Heart right ventricle (tissue), 16 donors: Measurements from ENCODE around the gene CAST. TPM values are rescaled to one million over a fixed set of nuclear protein-coding genes. Genes with fewer than 3 reads are reported as not detected.

Experiments
- ATAC-seq, 8 donors: fragments of 200-7000 bp; cut with Tn5 transposase; one replicate each; pipeline ENCODE4 v1.9.1; 2020; ENCODE audit warnings: mild to moderate bottlenecking in 8 of 8, moderate library complexity in 8 of 8, moderate number of reproducible peaks in 1 of 8
- DNase-seq, 2 donors: peaks; one replicate each; pipeline ENCODE4 v3.0.0-alpha.2; 2020
- H3K27ac ChIP-seq, 10 donors: fragments of 200-600 bp; sonication (generic) in 2 of 10; one replicate each; pipeline versions ENCODE4 v1.5.0 to v1.8.0; 2020 to 2022; ENCODE audit warnings: mild to moderate bottlenecking in 3 of 10
- H3K27me3 ChIP-seq, 7 donors: fragments of 200-600 bp; one replicate each; pipeline ENCODE4 v1.8.0; 2021 to 2022; ENCODE audit warnings: mild to moderate bottlenecking in 2 of 7
- H3K36me3 ChIP-seq, 9 donors: fragments of 200-600 bp; sonication (generic) in 1 of 9; one replicate each; pipeline versions ENCODE4 v1.5.0 to v1.8.0; 2020 to 2022; ENCODE audit warnings: mild to moderate bottlenecking in 2 of 9
- H3K4me1 ChIP-seq, 9 donors: fragments of 200-600 bp; sonication (generic) in 1 of 9; one replicate each; pipeline versions ENCODE4 v1.5.0 to v1.8.0; 2020 to 2022; ENCODE audit warnings: mild to moderate bottlenecking in 4 of 9
- H3K4me3 ChIP-seq, 10 donors: fragments of 200-600 bp; sonication (generic) in 2 of 10; one replicate each; pipeline versions ENCODE4 v1.5.0 to v1.8.0; 2020 to 2022; ENCODE audit warnings: mild to moderate bottlenecking in 7 of 10, moderate library complexity in 2 of 10
- H3K9me3 ChIP-seq, 11 donors: fragments of 200-600 bp in 10 of 11; sonication (generic) in 2 of 11; one replicate each; pipeline versions ENCODE4 v1.5.0 to v1.8.0; 2013 to 2022; ENCODE audit warnings: mild to moderate bottlenecking in 2 of 11, control low read depth in 1 of 11, moderate library complexity in 1 of 11
- WGBS, 2 donors: extraction: QIAGEN DNeasy Blood & Tissue Kit; methylation state at CpG; one replicate each; pipeline ENCODE4 v1.1.7; 2013; ENCODE audit warnings: inconsistent platforms in 1 of 2; 5-methylcytosine and 5-hydroxymethylcytosine counted together
- intact Hi-C, 10 donors: fragments of 100-400 bp; cut with DNase I; formaldehyde crosslinking; loops; one replicate each; pipeline versions ENCODE4 v1.11.1 to v1.14.2; 2022
- polyA plus RNA-seq, 2 donors: library from polyadenylated mRNA; stranded (reverse); fragments of 200-250 nt; gene quantifications; one replicate each; pipeline ENCODE4 v1.2.3, GENCODE V29; 2013
- total RNA-seq, 10 donors: library from RNA; stranded (reverse); fragmentation: NEBNext Ultra II Directional in 3 of 10; extraction: Animal tissue kit (Norgen Biotek cat#: 25700) in 3 of 10; gene quantifications; one replicate each; pipeline versions ENCODE4 v1.2.1 to v1.2.4, GENCODE V29; 2021 to 2023
- TF ChIP-seq, protein P1 (sequence below), 9 donors: fragments of 200-600 bp; sonication (generic) in 2 of 9; IDR thresholded peaks; one replicate each; pipeline versions ENCODE4 v1.5.0 to v1.8.0; 2021 to 2022; ENCODE audit warnings: antibody characterized with exemption in 9 of 9, mild to moderate bottlenecking in 5 of 9, moderate library complexity in 1 of 9
- donor health status: Arrhythmogenic right ventricular cardiomyopathy.
- donor health status: ischemic (EF 13 %, LVEDD 7.1; RV severe dilation, severe dysfunction).
- donor health status: healthy with polysubstance abuse.
- donor health status: DM: no; HTN: yes; CAD: no.
- donor health status: DM: no; HTN: no; CAD: no.
- donor health status: ischemic (EF 25% LVEDD 6.9; RV normal size, moderate dysfunction).
- donor health status: ischemic (EF 25% LVEDD 5.7; RV mildly dilated, moderate dysfunction).
- donor health status: healthy.
- donor health status: DM: yes; HTN: yes; CAD: no.
- donor health status: Ischemic cardiomyopathy.
- donor health status: ischemic (EF 35%, LVEDD 5.7; RV mildly dilated, moderate dysfunction).
- donor health status: nonischemic (EF 11% LVEDD 7.7; RV severe dilation, severe dysfunction).
- donor health status: DM: yes; HTN: yes; CAD: no.
- donor health status: PGD.
- donor health status: ischemic (EF 29% LVEDD 5.4; RV normal size, mild dysfunction).
- donor health status: nonischemic (EF 23%, LVEDD 6.1; RV moderate dilation, normal function).

The CAST gene
- total and polyA plus RNA-seq, 12 donors: 174 to 783 (median 488) TPM

DNA sequence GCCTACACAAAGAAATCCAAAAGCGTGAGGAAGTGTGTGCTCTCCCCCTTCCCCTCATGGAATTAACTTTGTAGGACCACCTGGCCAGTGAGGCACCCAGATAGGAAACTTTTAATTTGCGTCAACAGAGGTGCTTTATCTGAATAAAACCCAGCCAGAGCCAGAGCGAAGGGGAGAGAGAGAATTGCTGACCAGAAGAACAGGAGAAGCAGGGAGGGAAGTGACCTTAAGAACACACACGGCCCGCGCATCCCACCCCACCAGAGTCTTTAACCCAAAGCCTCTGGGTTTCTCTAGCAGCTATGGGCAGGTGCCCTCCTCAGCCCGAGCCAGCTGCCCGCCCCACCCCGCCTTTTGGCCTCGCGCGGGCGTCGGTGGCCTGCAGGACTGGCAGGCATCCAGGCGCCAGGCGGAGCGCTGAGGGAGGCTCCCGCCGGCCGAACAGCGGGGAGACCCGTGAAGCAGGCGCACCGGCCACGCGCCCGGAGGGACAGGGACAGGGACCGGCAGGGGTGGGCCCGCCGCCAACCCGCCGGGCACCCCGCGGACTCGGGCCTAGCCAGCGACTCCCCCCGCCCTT, 145.0 kb downstream of the CAST start:
- Histone ChIP-seq H3K9me3 (no peaks in the 10 kb centered on the region), H3K36me3 (peaks cover 0 to 25% (median 7%) of the 10 kb centered on the region in 9 donors), H3K27ac (peak overlapping the region; percentile 95 to 100 (median 100)), H3K4me1 (peaks cover 0 to 55% (median 20%) of the 10 kb centered on the region in 9 donors), H3K4me3 (peak overlapping the region; percentile 73 to 93 (median 86)), H3K27me3 (no peaks in the 10 kb centered on the region)
- TF ChIP-seq, protein P1, sequence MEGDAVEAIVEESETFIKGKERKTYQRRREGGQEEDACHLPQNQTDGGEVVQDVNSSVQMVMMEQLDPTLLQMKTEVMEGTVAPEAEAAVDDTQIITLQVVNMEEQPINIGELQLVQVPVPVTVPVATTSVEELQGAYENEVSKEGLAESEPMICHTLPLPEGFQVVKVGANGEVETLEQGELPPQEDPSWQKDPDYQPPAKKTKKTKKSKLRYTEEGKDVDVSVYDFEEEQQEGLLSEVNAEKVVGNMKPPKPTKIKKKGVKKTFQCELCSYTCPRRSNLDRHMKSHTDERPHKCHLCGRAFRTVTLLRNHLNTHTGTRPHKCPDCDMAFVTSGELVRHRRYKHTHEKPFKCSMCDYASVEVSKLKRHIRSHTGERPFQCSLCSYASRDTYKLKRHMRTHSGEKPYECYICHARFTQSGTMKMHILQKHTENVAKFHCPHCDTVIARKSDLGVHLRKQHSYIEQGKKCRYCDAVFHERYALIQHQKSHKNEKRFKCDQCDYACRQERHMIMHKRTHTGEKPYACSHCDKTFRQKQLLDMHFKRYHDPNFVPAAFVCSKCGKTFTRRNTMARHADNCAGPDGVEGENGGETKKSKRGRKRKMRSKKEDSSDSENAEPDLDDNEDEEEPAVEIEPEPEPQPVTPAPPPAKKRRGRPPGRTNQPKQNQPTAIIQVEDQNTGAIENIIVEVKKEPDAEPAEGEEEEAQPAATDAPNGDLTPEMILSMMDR (IDR thresholded peaks at IDR 0.05): peak in 1 of 9 donors; percentile 7
- ATAC-seq: peak; percentile 67 to 90 (median 73)
- WGBS, 2 donors: 0 to 1% methylated on average over 33 to 35 of the region's 37 CpGs
- peak; percentile 82 to 88 for DNase-seq
- intact Hi-C loops: loop anchor here in 6 of 10 donors (2.0 to 10.0 kb wide), 6 partner anchors 52 to 1968 kb away; partner anchors contain the start of genes ERAP2 (in 2 of the 6), LNPEP (in 2 of the 6) and RGMB (in 1 of the 6)

DNA sequence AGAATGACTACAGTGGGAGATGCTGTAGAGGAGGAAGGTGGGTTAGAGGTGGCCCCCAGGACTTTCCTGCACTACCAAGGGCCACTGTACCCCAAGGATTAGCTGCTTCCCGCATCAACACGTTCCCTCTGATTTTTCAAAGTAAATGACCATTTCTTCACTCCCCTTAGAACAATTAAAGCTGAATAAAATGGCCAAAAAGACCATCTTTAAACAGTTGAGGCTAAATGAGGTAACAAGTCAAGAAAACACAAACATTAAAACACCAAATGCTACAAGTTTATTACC, 146.3 kb downstream of the CAST start:
- Histone ChIP-seq H3K4me1 (peaks cover 0 to 43% (median 20%) of the 10 kb centered on the region in 9 donors), H3K36me3 (peaks cover 0 to 11% (median 0%) of the 10 kb centered on the region in 9 donors), H3K9me3 (no peaks in the 10 kb centered on the region), H3K27ac (peak overlapping the region in 9 of 10 donors; percentile 40 to 100 (median 72)), H3K4me3 (peak overlapping the region in 9 of 10 donors; percentile 6 to 92 (median 79)), H3K27me3 (no peaks in the 10 kb centered on the region)
- no peak for DNase-seq
- intact Hi-C loops: loop anchor here in 5 of 10 donors (5.0 to 10.0 kb wide), 5 partner anchors 54 to 1966 kb away; partner anchors contain the start of genes LNPEP (in 2 of the 5), ERAP2 (in 1 of the 5) and RGMB (in 1 of the 5)
- no peak for ATAC-seq
- TF ChIP-seq, protein P1 (IDR thresholded peaks at IDR 0.05): no peak
- 8 to 21% methylated on average over 2 of the region's 2 CpGs for WGBS, 2 donors

DNA sequence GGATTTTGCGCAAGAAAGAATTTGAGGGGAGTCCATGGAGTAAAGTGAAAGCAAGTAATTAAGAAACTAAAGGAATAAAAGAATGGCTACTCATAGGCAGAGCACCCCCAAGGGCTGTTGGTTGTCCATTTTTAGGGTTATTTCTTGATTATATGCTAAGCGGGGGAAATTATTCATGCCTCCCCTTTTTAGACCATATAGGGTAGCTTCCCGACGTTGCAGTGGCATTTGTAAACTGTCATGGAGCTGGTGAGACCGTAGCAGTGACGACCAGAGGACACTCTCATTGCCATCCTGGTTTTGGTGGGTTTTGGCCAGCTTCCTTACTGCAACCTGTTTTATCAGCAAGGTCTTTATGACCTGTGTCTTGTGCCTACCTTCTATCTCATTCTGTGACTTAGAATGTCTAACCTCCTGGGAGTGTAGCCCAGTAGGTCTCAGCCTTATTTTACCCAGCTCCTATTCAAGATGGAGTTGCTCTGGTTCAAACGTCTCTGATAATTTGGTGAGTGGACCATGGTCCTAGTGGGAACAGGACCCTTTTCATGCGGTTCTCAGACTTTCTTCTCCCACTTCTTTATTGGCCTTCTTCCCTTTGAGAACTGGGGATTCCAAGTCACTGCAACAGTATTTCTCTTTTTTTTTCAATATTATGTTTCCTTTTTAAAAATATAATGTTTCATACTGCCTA, 146.8 kb downstream of the CAST start:
- TF ChIP-seq, protein P1 (IDR thresholded peaks at IDR 0.05): no peak
- H3K4me3 ChIP-seq: peak overlapping the region in 5 of 10 donors; percentile 6 to 90 (median 79)
- 84 to 86% methylated on average over 8 of the region's 8 CpGs for WGBS, 2 donors
- no peaks in the 10 kb centered on the region for H3K27me3 ChIP-seq
- H3K9me3 ChIP-seq: no peaks in the 10 kb centered on the region
- peaks cover 0 to 39% (median 20%) of the 10 kb centered on the region in 9 donors for H3K4me1 ChIP-seq
- H3K27ac ChIP-seq: peak overlapping the region in 7 of 10 donors; percentile 44 to 100 (median 99)
- intact Hi-C loops: loop anchor here in 5 of 10 donors (5.0 to 10.0 kb wide), 5 partner anchors 54 to 1966 kb away; partner anchors contain the start of genes LNPEP (in 2 of the 5), ERAP2 (in 1 of the 5) and RGMB (in 1 of the 5)
- peaks cover 0 to 6% (median 0%) of the 10 kb centered on the region in 9 donors for H3K36me3 ChIP-seq
- ATAC-seq (no peak), DNase-seq (no peak)

DNA sequence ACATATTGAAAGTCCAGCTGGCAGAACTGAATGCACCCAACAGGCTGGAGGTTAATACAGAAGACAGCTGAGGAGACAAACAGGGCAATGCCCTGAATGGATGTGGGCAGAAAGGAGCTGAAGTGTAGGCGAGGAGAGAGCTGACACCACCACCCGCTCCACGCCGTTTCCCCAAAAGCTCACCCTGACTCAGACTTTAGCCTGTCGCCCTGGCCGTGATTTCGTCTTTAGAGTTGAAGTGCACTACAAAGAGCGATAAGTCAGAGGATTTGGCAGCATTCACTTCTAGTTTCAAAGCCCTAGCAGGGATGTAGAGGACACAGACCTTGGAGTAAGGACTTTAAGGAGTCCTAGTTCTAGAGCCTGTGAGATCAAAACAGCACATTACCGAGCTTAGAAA, 147.7 kb downstream of the CAST start:
- Histone ChIP-seq H3K36me3 (no peaks in the 10 kb centered on the region), H3K27me3 (no peaks in the 10 kb centered on the region), H3K4me1 (peaks cover 0 to 30% (median 20%) of the 10 kb centered on the region in 9 donors), H3K27ac (peak overlapping the region in 2 of 10 donors; percentile 26 to 28), H3K9me3 (no peaks in the 10 kb centered on the region), H3K4me3 (no peak overlapping the region)
- ATAC-seq: peak in 1 of 8 donors; percentile 4
- intact Hi-C loops: loop anchor here in 5 of 10 donors (5.0 to 10.0 kb wide), 5 partner anchors 55 to 1965 kb away; partner anchors contain the start of genes LNPEP (in 2 of the 5), ERAP2 (in 1 of the 5) and RGMB (in 1 of the 5)
- 64 to 82% methylated on average over 9 of the region's 9 CpGs for WGBS, 2 donors
- TF ChIP-seq, protein P1 (IDR thresholded peaks at IDR 0.05): no peak
- DNase-seq: peak in 1 of 2 donors; percentile 23
